CD4-positive, alpha-beta T cell treated with Interleukin-4 for 4 hours (primary cell): ENCODE results near the gene VPS36.
"Not testable (repeated sequence)": the region's sequence is repeated elsewhere in the genome, so short reads cannot be mapped to it uniquely, and the experiment has no call there.

Source experiments
- DNase-seq: peaks from one replicate; pipeline ENCODE4 v3.0.0-alpha.2; 2020

VPS36 gene

DNA sequence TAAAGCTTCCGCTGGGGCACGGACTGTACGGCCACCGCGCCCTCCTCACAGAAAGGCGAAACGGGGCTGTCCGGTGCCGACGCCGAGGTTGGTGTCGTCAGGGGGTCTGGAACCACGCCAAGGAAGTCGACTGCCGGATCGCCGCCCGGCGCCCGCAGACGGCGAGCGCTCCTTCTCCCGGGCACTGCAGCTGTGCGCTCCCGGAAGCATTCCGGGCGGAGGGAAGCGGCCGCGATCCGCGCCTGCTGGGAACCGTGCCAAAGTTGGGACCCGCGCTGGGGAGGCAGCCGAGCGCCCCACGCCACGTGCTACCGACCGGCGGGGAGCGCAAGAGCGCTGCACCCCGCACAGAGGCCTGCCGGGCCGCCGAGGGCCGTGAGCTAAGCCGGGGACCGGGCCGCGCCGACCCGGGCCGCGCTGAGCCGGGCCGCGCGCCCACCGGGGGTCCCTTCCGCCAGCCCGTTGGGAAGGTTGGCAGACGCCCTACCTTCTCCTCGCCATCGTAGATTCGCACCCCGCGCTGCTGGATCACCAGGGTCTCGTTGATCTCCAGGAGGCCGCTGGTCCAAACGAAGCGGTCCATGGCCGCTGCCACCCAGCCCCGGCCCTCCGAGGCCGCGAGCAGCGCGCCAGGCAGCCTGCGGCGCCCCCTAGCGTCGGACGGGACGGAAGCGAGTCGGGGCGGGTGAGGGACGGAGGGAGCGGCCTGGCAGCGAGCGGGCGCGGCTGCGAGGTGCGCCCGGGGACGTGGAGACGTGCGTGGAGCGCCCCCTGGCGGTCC lies at the start of gene VPS36:
VPS36 (minus strand) TSS at position 623 of the 781 bp plus-strand sequence; CDS start at position 583, 40 bp downstream.
- DNase-seq = peak; percentile 94

DNA sequence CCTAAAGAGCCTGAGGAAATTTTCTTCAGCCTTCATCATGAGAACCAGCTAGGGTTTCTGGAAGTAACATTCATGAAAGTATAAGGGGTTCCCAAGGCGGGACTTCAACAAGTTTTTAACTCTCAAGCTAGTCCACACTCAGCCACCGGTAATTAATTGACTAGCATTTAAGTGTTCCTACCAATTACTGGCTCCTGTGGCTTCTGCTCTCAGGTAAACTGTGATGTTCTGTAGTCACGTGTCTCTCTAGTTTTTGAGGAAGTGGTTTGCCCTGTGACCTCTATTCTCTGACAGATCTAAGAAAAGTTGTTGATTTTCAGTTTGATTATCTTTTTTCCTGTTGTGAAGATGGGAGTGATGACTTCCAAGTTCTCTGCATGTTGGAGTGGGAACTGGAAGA lies 47.5 kb upstream of the VPS36 start:
- DNase-seq = not testable (repeated sequence)

DNA sequence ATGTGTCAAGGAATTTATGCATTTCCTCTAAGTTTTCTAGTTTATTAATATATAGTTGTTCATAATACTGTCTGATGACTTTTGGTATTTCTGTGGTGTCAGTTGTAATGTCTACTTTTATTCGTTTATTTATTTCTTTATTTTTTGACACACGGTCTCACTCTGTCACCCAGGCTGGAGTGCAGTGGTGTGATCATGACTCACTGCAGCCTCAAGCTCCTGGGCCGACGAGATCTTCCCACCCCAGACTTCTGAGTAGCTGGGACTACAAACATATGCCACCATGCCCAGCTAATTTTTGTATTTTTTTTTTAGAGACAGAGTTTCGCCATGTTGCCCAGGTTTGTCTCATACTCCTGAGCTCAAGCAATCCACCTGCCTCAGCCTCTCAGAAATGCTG lies 43.8 kb upstream of the VPS36 start:
- DNase-seq = not testable (repeated sequence)

DNA sequence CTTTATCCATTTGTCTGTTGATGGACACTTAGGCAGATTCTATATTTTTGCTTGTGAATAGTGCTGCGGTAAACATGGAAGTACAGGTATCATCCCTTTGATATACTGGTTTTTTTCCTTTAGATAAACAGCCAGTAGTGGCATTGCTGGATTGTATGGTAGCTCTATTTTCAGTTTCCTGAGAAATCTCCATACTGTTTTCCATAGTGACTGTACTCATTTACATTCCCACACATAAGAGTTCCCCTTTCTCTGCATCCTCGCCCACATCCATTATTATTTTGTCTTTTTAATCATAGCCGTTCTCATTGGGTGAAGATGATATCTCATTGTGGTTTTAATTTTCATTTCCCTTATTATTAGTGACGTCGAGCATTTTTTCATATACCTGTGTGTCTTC lies 40.6 kb upstream of the VPS36 start:
- DNase-seq = not testable (repeated sequence)

DNA sequence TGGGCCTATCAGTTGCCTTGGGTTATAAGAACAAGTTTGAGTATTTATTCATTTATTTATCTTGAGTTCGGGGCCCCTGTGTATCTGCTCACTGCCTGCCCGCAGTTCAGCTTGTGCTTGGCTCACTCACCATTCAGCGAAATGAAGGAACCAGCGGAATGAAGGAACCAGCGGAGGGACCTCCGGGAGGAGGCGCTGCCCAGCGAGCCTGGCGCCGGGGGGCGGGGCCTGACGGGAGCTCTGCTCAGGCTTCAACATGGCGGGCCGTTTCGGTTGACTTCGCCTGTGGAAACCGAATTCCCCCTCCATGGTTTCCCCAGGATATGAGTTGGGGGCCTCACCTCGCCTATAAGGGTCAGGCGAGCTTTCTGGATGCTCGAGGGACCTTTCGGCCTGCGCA lies 38.3 kb upstream of the VPS36 start:
- not testable (repeated sequence) for DNase-seq

GRCh38 chr13:52487078-52487477 lies 36.6 kb upstream of the VPS36 start:
- DNase-seq = not testable (repeated sequence)

- DNase-seq = not testable (repeated sequence)
Measured at GRCh38 chr13:52480677-52481428, 30.4 kb upstream of the VPS36 start.

GRCh38 chr13:52468487-52468886 lies 18.1 kb upstream of the VPS36 start:
- not testable (repeated sequence) for DNase-seq

DNA sequence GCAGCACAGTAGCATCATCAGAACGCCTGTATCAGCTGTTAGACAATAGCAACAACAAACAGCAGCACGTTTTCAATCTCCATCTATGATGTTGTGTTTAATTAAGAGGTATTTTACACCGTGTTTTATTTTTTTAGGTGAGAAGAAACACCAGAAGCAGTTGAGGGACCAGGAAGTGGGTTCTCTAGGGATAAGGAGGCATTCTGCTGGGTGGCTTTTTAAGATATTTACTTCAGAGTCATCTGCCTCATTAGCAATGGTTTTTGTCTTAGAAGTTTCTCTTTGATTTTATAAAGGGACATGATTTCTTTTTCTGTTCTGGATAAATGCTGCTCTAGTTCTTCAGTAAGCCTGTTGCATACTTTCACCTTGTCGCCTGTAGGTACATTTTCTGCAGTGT lies 13.1 kb upstream of the VPS36 start:
- no peak for DNase-seq

DNA sequence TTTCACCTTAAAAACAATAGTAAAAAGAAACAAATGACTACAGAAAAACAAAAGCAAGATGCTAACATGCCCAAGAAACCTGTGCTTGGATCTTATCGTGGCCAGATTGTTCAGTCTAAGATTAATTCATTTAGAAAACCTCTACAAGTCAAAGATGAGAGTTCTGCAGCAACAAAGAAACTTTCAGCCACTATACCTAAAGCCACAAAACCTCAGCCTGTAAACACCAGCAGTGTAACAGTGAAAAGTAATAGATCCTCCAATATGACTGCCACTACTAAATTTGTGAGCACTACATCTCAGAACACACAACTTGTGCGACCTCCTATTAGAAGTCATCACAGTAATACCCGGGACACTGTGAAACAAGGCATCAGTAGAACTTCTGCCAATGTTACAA lies 10.8 kb upstream of the VPS36 start:
- no peak for DNase-seq

- no peak for DNase-seq
Measured at GRCh38 chr13:52459668-52460067, 9.2 kb upstream of the VPS36 start.

DNA sequence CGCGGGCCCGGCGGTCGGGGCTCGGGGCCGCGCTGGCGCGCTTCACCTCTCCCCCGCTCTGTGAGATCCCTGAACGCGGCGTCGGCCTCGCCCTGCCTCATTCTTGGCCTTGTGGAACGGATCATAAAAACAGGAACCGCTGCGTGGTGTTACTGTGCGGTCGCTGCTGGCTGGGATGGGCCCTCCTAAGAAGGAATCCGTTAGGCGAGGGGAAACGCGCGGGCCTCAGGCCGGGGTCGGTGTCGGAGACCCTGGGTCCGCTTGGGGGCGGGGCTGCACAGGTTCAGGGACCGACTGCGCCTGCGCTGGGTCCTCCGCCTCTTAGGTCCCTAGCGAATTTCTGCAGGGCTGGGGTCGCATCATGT lies 5.2 kb upstream of the VPS36 start:
- DNase-seq = peak; percentile 70

DNA sequence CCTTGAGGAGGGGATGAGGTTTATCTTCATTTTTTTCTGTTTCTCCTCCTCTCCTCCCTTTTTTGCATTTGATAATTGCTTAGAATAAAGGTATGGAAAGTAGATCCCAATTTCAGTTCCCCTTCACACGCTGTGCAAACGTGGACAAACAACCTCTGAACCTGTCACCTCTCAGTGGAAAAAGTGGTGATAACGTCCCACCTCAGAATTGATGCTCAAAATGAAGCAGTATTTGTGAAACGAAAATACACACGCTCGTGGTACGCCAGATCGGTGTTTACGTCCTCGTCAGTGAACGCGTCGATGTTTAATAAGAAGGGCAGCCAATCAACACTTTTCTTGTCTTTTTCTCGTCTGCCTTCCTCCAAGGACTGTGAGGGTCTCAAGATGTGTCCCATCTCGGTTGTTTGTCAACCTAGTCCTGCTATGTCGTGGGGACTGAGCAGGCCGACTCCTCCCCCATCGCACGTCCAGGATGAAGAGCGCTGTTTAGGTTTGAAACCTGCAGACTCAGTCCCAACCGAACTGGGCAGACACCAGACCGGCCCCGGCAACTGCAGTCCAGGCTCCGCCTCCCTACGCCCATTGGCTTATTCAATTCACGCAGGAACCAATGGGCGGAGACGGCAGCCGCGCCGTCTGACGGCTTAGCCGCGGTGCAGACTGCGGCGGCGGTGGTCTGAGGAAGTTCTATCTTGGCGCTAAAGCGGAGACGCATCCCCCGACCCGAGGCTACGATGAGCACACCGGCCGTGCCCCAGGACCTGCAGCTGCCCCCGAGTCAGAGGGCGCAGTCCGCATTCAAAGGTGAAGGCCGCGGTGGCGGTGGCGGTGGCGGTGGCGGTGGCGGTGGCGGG lies 4.6 kb upstream of the VPS36 start, which contains the start of gene CKAP2:
CKAP2 (plus strand) TSS at position 659 of the 857 bp plus-strand sequence; CDS start at position 738, 79 bp downstream.
- peak; percentile 93 for DNase-seq

DNA sequence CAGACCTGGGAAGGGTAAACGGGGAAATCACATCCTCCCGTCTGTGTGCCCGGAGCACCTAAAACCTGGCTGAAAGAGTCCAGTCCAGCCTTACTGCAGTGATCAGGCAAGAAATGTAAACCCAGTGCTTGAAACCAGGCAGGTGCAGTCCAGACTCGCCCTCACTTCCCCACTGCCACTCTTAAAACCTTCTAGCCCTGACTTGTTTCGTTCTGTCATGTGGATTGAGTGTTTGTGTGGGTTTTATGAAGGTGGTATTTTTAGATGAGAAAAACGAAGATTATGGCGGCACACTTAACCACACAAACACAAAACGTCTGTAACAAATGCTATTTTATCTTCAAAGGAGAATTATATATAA lies 4.0 kb upstream of the VPS36 start:
- DNase-seq = peak; percentile 17

GRCh38 chr13:52452470-52452869 lies 2.0 kb upstream of the VPS36 start:
- DNase-seq = no peak

DNA sequence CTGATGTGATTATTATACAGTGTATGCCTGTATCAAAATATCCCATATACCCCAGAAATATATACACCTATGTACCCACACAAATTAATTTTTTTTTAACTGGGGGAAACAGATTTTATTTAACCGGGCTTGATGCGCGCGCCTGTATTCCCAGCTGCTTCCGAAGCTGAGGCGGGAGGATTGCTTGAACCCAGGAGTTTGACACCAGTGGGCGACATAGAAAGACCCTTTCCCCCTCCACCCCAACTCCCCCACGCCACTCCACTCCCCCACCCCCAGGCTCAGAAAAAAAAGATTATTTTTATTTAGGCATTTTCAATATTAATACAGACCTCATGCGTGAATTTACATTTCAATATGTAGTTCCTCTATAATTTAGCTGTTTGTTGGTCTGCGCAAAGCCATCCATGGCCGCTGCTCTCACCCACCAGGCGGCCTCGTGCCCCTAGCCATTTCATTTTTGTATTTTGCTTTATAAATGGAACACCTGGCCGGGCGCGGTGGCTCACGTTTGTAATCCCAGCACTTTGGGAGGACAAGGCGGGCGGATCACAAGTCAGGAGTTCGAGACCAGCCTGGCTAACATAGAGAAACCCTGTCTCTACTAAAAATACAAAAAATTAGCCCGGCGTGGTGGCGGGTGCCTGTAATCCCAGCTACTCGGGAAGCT lies 836 bp upstream of the VPS36 start:
- DNase-seq = no peak

- no peak for DNase-seq
Measured at GRCh38 chr13:52450793-52451116, 321 bp upstream of the VPS36 start.

GRCh38 chr13:52449331-52450011 lies 963 bp downstream of the VPS36 start:
- no peak for DNase-seq

GRCh38 chr13:52447815-52448552 lies 2.5 kb downstream of the VPS36 start:
- DNase-seq = no peak

GRCh38 chr13:52447354-52447753 lies 3.1 kb downstream of the VPS36 start:
- DNase-seq = no peak

GRCh38 chr13:52446265-52446664 lies 4.2 kb downstream of the VPS36 start:
- DNase-seq = no peak
